Lung (tissue), 12 donors: Measurements from ENCODE around the gene C3. TPM values are rescaled to one million over a fixed set of nuclear protein-coding genes. Genes with fewer than 3 reads are reported as not detected.
A peak's percentile ranks its signal among the peaks of the same experiment; 100 is the strongest.

Experiments used
- ATAC-seq: fragments of 200-7000 bp; cut with Tn5 transposase; one replicate; pipeline ENCODE4 v1.9.1; 2020; ENCODE audit warnings: moderate number of reproducible peaks; ENCODE audit not compliant: insufficient read depth, low FRiP score
- DNase-seq, 3 donors: peaks; one replicate each; pipeline ENCODE4 v3.0.0-alpha.2; 2013 to 2017
- H3K27ac ChIP-seq, 2 donors: one replicate each; pipeline ENCODE4 v1.5.1; 2013; ENCODE audit warnings: mild to moderate bottlenecking in 2 of 2, moderate library complexity in 2 of 2, control low read depth in 1 of 2, inconsistent platforms in 1 of 2, low read depth in 1 of 2, low read length in 1 of 2
- H3K27me3 ChIP-seq, 3 donors: one replicate each; pipeline ENCODE4 v1.5.1; 2013; ENCODE audit warnings: low read length in 2 of 3; ENCODE audit not compliant: control insufficient read depth in 3 of 3, insufficient read depth in 3 of 3
- H3K36me3 ChIP-seq, 4 donors: one replicate each; pipeline ENCODE4 v1.5.1; 2013; ENCODE audit warnings: low read length in 4 of 4, mild to moderate bottlenecking in 1 of 4, moderate library complexity in 1 of 4; ENCODE audit not compliant: control insufficient read depth in 4 of 4, insufficient read depth in 4 of 4
- H3K4me1 ChIP-seq, 5 donors: one replicate each; pipeline ENCODE4 v1.5.1; 2013; ENCODE audit warnings: low read length in 5 of 5, mild to moderate bottlenecking in 2 of 5, moderate library complexity in 1 of 5; ENCODE audit not compliant: control insufficient read depth in 5 of 5, insufficient read depth in 5 of 5
- H3K4me3 ChIP-seq: one replicate; pipeline ENCODE4 v1.5.1; 2013; ENCODE audit warnings: mild to moderate bottlenecking, control low read depth, moderate library complexity
- H3K9ac ChIP-seq, 2 donors: one replicate each; pipeline ENCODE4 v1.5.1; 2013; ENCODE audit warnings: low read length in 2 of 2, control low read depth in 1 of 2; ENCODE audit not compliant: insufficient read depth in 1 of 2
- H3K9me3 ChIP-seq, 4 donors: one replicate each; pipeline ENCODE4 v1.5.1; 2013; ENCODE audit warnings: low read length in 3 of 4, mild to moderate bottlenecking in 1 of 4, moderate library complexity in 1 of 4; ENCODE audit not compliant: control insufficient read depth in 4 of 4, insufficient read depth in 3 of 4
- CTCF ChIP-seq: IDR thresholded peaks from 2 replicates; pipeline ENCODE4 v1.5.1; 2012; ENCODE audit warnings: mild to moderate bottlenecking; ENCODE audit errors: control extremely low read depth, extremely low read depth
- WGBS, 2 donors: extraction: QIAGEN DNeasy Blood & Tissue Kit; methylation state at CpG; one replicate each; pipeline ENCODE4 v1.1.7; 2013; 5-methylcytosine and 5-hydroxymethylcytosine counted together
- polyA plus RNA-seq, 2 donors: library from polyadenylated mRNA; stranded (reverse); fragments of 200-250 nt; gene quantifications; one replicate each; pipeline ENCODE4 v1.2.1, GENCODE V29; 2013
- total RNA-seq, 2 donors: library from RNA; depleted of rRNA in 1 of 2; stranded (reverse); fragments of >200 nt in 1 of 2; gene quantifications; one replicate each; pipeline ENCODE4 v1.2.1, GENCODE V29; 2014 to 2021
- donor health status: control.
- donor health status: control.
- donor health status: Bipolar disorder and iron deficiency.
- donor health status: healthy.
- donor health status: DM: yes; HTN: yes; CAD: no.

Gene C3
- total and polyA plus RNA-seq, 4 donors: 613 to 1,612 (median 1,252) TPM

- peaks cover 0 to 3% (median 0%) of the 10 kb centered on the region in 4 donors for H3K36me3 ChIP-seq
- ATAC-seq: no peak
- no peak overlapping the region for H3K4me3 ChIP-seq
- H3K4me1 ChIP-seq: peaks cover 0 to 12% (median 3%) of the 10 kb centered on the region in 5 donors
- DNase-seq: no peak
- no peak overlapping the region for H3K27ac ChIP-seq
- WGBS, 2 donors: 89 to 94% methylated on average over 16 of the region's 16 CpGs
- H3K27me3 ChIP-seq: no peaks in the 10 kb centered on the region
- no peak for TF ChIP-seq CTCF
- H3K9ac ChIP-seq: no peak overlapping the region
- no peaks in the 10 kb centered on the region for H3K9me3 ChIP-seq
Measured at GRCh38 chr19:6725513-6726231, 5.2 kb upstream of the C3 start.

GRCh38 chr19:6724631-6725492, 4.4 kb upstream of the C3 start:
- no peak overlapping the region for H3K27ac ChIP-seq
- DNase-seq: no peak

GRCh38 chr19:6723738-6724137, 3.3 kb upstream of the C3 start:
- Histone ChIP-seq H3K36me3 (no peaks in the 10 kb centered on the region), H3K9me3 (no peaks in the 10 kb centered on the region), H3K9ac (no peak overlapping the region), H3K4me3 (no peak overlapping the region), H3K4me1 (peaks cover 0 to 14% (median 3%) of the 10 kb centered on the region in 5 donors), H3K27me3 (no peaks in the 10 kb centered on the region), H3K27ac (peak overlapping the region in 1 of 2 donors; percentile 62)
- WGBS, 2 donors: 19 to 41% methylated on average over 5 of the region's 5 CpGs
- DNase-seq (peak in 1 of 3 donors; percentile 35), ATAC-seq (no peak)
- TF ChIP-seq CTCF: no peak

More at GRCh38 chr19:6724631-6725492, 4.4 kb upstream of the C3 start:
- peaks cover 0 to 12% (median 3%) of the 10 kb centered on the region in 5 donors for H3K4me1 ChIP-seq
- no peaks in the 10 kb centered on the region for H3K27me3 ChIP-seq
- WGBS, 2 donors: 79 to 81% methylated on average over 15 of the region's 15 CpGs
- no peak overlapping the region for H3K9ac ChIP-seq
- no peak overlapping the region for H3K4me3 ChIP-seq
- peaks cover 0 to 1% (median 0%) of the 10 kb centered on the region in 4 donors for H3K36me3 ChIP-seq
- no peak for ATAC-seq
- no peaks in the 10 kb centered on the region for H3K9me3 ChIP-seq
- no peak for TF ChIP-seq CTCF
